SU-DHL-6 (cell line): ENCODE data around the gene NKX1-2.

Experiments used
- H2AFZ ChIP-seq: fragments of 200-600 bp; sonication (generic); 2 replicates; pipeline ENCODE4 v1.6.1; 2014; ENCODE audit warnings: low read depth, mild to moderate bottlenecking, moderate library complexity, mixed read lengths, antibody characterized with exemption, low read length; ENCODE audit not compliant: severe bottlenecking
- H3F3A ChIP-seq: fragments of 200-600 bp; shearing (Covaris generic); 2 replicates; pipeline ENCODE4 v1.6.0; 2016; ENCODE audit warnings: antibody characterized with exemption, mild to moderate bottlenecking; ENCODE audit not compliant: insufficient read depth
- H3K27ac ChIP-seq: fragments of 200-600 bp; sonication (generic); 2 replicates; pipeline ENCODE4 v1.5.1; 2016; ENCODE audit warnings: low read depth, mild to moderate bottlenecking, low read length, moderate library complexity, mixed read lengths
- H3K27me3 ChIP-seq: fragments of 200-600 bp; sonication (generic), shearing (Covaris generic); 2 replicates; pipeline ENCODE4 v1.6.0; 2014; ENCODE audit warnings: mild to moderate bottlenecking, low read length
- H3K36me3 ChIP-seq: fragments of 200-600 bp; sonication (generic); 2 replicates; pipeline ENCODE4 v1.6.1; 2014; ENCODE audit warnings: mild to moderate bottlenecking, low read length, mixed read lengths
- H3K4me2 ChIP-seq: fragments of 300-600, 200-600 bp; shearing (Covaris generic), sonication (generic); 2 replicates; pipeline ENCODE4 v1.6.0; 2014; ENCODE audit warnings: low read length, low read depth, mild to moderate bottlenecking; ENCODE audit not compliant: poor library complexity, severe bottlenecking
- H3K4me3 ChIP-seq: fragments of 200-600 bp; sonication (generic); 2 replicates; pipeline ENCODE4 v1.5.1; 2014; ENCODE audit warnings: antibody characterized with exemption, low read length, mild to moderate bottlenecking, mixed read lengths; ENCODE audit not compliant: insufficient read depth, poor library complexity, severe bottlenecking
- H3K79me2 ChIP-seq: fragments of 200-600 bp; sonication (generic); 2 replicates; pipeline ENCODE4 v1.6.1; 2014; ENCODE audit warnings: mild to moderate bottlenecking, low read length, moderate library complexity; ENCODE audit not compliant: insufficient read depth
- H3K9ac ChIP-seq: fragments of 200-600 bp; sonication (generic); 2 replicates; pipeline ENCODE4 v1.7.0; 2014; ENCODE audit warnings: mild to moderate bottlenecking, low read length
- H3K9me2 ChIP-seq: fragments of 200-600 bp; sonication (generic); replicated peaks from 2 replicates; pipeline ENCODE4 v1.6.1; 2014; ENCODE audit warnings: low read length; ENCODE audit not compliant: insufficient read depth
- H3K9me3 ChIP-seq: fragments of 200-600 bp; sonication (generic); 2 replicates; pipeline ENCODE4 v1.6.1; 2014; ENCODE audit warnings: low read length, mixed read lengths; ENCODE audit not compliant: insufficient read depth
- H4K20me1 ChIP-seq: fragments of 200-600 bp; sonication (generic); 2 replicates; pipeline ENCODE4 v1.6.1; 2014; ENCODE audit warnings: low read depth, mild to moderate bottlenecking, antibody characterized with exemption, low read length, moderate library complexity, mixed read lengths
- EZH2phosphoT487 ChIP-seq: fragments of 200-600 bp; sonication (generic), shearing (Covaris generic); conservative IDR thresholded peaks from 2 replicates; pipeline ENCODE4 v1.6.1; 2018; ENCODE audit warnings: mild to moderate bottlenecking, antibody characterized with exemption, low read length, moderate library complexity, mixed read lengths
- TF ChIP-seq, protein P1 (sequence below): fragments of 200-600 bp; sonication (generic); IDR thresholded peaks from one replicate; pipeline ENCODE4 v1.5.1; 2017; ENCODE audit warnings: antibody characterized with exemption, mild to moderate bottlenecking, low read length, moderate library complexity; ENCODE audit not compliant: insufficient read depth, poor library complexity, severe bottlenecking

NKX1-2 gene

DNA sequence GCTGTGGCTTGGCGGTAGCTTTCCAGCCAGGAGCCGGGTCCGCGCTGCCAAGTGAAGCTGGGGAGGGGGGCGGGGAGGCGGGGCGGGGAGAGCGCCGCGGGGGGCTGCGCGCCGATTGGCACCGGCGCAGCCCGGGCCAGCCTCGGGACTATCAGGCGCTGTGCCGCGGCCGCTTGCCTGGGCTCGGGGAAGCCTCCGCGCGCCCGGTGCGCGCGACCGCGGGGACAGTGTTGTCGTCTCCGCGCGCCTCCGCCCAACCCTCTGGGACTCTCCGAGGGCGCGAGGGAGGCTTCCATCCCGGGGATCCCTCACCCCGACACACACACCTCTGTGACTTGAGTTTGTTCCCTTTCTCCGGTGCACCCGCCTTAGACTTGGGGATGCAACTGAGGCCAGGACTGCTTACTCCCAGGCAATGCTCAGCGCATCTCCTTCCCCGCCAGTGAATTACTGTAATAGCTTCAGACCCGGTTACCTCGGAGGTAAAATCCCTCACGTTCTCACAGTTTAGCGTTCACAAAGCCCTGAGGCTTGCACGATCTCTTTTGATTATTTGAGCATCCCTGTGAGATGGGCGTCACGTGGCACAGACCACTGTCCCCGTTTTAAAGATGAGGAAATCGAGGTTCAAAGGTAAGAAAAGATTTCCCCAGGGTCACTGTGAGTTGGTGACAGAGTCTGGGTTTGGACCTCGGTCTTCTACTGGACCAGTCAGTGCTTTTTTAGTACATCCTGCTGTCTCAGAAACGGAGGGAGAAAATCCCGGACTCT lies at the start of gene NKX1-2:
NKX1-2 (minus strand) TSS at position 24 of the 771 bp plus-strand sequence. CDS start 92 bp downstream, outside the sequence.
- no peak within 1 kb of the TSS for H3K27ac ChIP-seq
- no peaks in the 10 kb centered on the region for H4K20me1 ChIP-seq
- no peak within 1 kb of the TSS for H3K9ac ChIP-seq
- no peaks in the 10 kb centered on the region for H3K9me2 ChIP-seq
- H3K4me3 ChIP-seq = no peak within 1 kb of the TSS
- H2AFZ ChIP-seq = no peak within 1 kb of the TSS
- H3F3A ChIP-seq = no peaks in the 10 kb centered on the region
- no peaks in the 10 kb centered on the region for H3K36me3 ChIP-seq
- TF ChIP-seq, protein P1, sequence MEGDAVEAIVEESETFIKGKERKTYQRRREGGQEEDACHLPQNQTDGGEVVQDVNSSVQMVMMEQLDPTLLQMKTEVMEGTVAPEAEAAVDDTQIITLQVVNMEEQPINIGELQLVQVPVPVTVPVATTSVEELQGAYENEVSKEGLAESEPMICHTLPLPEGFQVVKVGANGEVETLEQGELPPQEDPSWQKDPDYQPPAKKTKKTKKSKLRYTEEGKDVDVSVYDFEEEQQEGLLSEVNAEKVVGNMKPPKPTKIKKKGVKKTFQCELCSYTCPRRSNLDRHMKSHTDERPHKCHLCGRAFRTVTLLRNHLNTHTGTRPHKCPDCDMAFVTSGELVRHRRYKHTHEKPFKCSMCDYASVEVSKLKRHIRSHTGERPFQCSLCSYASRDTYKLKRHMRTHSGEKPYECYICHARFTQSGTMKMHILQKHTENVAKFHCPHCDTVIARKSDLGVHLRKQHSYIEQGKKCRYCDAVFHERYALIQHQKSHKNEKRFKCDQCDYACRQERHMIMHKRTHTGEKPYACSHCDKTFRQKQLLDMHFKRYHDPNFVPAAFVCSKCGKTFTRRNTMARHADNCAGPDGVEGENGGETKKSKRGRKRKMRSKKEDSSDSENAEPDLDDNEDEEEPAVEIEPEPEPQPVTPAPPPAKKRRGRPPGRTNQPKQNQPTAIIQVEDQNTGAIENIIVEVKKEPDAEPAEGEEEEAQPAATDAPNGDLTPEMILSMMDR = no peak
- TF ChIP-seq EZH2phosphoT487 = no peak
- no peak within 1 kb of the TSS for H3K4me2 ChIP-seq
- H3K9me3 ChIP-seq = no peaks in the 10 kb centered on the region
- H3K79me2 ChIP-seq = no peaks in the 10 kb centered on the region
- 0 out of 2 replicates have a peak, but pooled peaks cover 3% of the 10 kb centered on the region for H3K27me3 ChIP-seq

- Histone ChIP-seq H2AFZ (no peak overlapping the region), H3K36me3 (peaks cover 7% of the 10 kb centered on the region; the same call in 1 of the 2 replicates), H3K9me3 (peaks cover 5% of the 10 kb centered on the region; the same call in 1 of the 2 replicates), H3K9ac (no peak overlapping the region), H3K9me2 (no peaks in the 10 kb centered on the region), H3K79me2 (no peaks in the 10 kb centered on the region), H3F3A (no peaks in the 10 kb centered on the region), H3K27ac (no peak overlapping the region), H3K27me3 (no peaks in the 10 kb centered on the region), H4K20me1 (no peaks in the 10 kb centered on the region), H3K4me2 (no peak overlapping the region), H3K4me3 (no peak overlapping the region)
- TF ChIP-seq, protein P1 = no peak
- no peak for TF ChIP-seq EZH2phosphoT487
These were observed 48.2 kb upstream of the NKX1-2 start for GRCh38 chr10:124498056-124498455.

- Histone ChIP-seq H3K4me3 (no peak overlapping the region), H2AFZ (no peak overlapping the region), H3K27me3 (no peaks in the 10 kb centered on the region), H3F3A (no peaks in the 10 kb centered on the region), H3K9me2 (no peaks in the 10 kb centered on the region), H3K27ac (no peak overlapping the region), H3K4me2 (no peak overlapping the region), H3K9me3 (peaks cover 5% of the 10 kb centered on the region; the same call in 1 of the 2 replicates), H4K20me1 (no peaks in the 10 kb centered on the region), H3K36me3 (peaks cover 7% of the 10 kb centered on the region; the same call in 1 of the 2 replicates), H3K79me2 (no peaks in the 10 kb centered on the region), H3K9ac (no peak overlapping the region)
- TF ChIP-seq, protein P1 = no peak
- TF ChIP-seq EZH2phosphoT487 = no peak
These were observed 47.5 kb upstream of the NKX1-2 start for GRCh38 chr10:124497196-124497881.
